Urothelium cell line (cell line): Measurements from ENCODE around the gene SORCS3.

ENCODE experiments used
- DNase-seq: peaks from one replicate; pipeline ENCODE4 v3.0.0; 2011; ENCODE audit warnings: low spot score, mixed read lengths
- FAIRE-seq: peaks from 2 replicates; lab custom pipeline; 2011; peaks lifted over from hg19 to GRCh38; lab: Jason Lieb, UNC

Gene SORCS3

DNA sequence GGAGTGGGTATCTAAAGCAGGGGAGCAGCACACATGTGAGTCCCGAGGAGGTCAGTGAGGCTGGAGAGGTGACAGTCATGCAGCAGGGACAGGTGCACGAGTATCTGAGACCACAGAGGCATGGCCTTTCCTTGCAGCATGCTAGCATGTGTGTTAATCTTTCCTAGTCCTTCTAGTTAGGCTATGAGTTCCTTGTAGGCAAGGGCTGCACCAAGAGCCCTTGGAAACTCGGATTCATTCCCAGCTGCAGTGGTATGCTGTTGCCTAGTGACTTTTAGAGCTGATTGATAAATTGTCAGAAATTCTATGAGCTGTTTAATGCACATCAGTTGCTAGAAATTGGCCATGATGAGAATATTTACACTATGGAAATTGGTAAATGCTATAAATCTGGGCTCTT lies 132.0 kb downstream of the SORCS3 start:
- DNase-seq = no peak
- no peak for FAIRE-seq

DNA sequence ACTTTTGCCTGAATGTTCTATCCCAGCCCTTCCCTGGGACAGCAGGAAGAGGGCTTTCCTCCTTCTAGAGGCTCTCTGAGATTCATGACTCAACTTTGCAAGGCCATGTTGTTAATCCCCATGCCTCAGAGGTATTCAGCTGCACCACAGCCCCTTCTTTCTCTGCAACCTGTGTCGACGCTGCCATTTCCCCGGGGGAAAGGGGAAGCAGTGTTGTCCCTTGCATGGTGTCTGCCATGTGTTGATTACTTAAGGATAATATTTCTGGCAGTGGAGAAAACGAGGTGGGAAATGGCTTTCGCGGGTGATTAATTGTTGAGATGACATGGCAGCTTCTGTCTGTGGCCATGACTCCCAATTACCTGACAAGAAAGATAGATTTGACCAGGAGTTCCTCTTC lies 133.1 kb downstream of the SORCS3 start:
- no peak for DNase-seq
- FAIRE-seq = no peak

DNA sequence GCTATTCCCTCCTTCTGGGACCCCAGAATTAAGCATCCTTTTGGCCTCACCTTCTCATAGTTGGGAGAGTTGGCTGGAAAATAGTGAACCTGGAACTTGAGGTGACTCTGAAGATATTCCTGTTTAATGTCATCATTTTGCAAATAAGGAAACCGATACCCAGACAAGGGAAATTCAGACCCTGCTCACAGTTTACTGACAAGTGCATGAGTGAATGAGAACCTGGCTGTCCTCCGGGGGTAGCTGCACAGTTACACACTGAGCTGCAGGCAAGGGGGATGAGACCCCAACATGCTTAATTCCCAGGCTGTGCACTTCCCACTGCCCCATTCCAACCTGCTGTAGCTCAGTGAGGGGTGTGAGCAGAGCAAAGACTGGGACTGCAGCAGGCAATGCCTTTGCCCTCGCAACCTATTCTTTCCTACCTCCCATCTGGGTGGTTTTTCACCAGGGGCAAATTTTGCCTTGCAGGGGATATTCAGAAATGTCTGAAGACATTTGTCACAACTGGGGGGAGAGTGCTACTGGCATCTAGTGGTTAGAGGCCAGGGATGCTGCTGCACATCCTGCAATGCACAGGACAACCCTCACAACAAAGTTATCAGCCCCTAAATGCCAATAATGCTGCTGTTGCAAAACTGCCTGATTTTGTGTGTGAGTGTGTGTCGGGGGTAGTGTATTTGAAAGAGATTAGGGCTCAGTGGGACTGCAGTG lies 136.2 kb downstream of the SORCS3 start:
- FAIRE-seq = no peak

DNA sequence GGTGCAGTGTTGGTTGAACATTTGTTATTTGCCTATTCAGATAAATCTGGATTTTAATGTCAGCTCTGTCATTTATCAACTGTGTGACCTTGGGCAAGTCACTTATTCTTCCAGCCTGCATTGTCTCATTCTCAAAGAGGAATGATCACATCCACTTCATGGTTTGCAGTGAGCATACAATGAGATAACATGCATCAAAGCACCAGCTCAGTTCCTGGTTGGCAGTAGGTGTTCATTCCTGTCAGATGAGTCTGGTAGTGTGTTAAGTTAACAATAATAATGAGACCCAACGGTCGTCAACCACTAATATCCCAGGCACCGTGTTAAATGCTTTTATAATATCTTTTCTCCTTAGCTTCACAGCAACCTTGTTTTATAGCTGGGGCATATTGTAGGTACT lies 137.3 kb downstream of the SORCS3 start:
- DNase-seq = no peak
- FAIRE-seq = no peak

More for the DNA sequence above, 136.2 kb downstream of the SORCS3 start:
- no peak for DNase-seq

DNA sequence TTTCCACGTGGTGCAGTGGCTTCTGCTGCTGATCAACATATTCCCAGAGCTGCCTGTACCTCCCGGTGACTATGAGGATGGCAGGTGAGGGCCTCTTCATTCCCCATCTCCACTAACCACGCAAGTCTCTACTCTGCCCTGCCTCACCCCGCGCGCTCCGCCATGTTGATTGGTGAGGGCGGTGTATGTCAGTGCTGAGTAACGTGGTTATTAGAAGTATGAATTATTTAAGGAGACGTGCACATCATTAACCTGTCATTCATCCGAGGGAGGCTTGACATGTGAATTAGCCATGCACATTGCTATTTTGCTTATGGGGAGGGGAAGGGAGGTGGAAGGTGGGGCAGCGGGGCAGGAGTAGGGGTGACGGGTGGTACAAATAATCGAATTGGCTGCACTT lies 138.6 kb downstream of the SORCS3 start:
- FAIRE-seq (no peak), DNase-seq (no peak)

DNA sequence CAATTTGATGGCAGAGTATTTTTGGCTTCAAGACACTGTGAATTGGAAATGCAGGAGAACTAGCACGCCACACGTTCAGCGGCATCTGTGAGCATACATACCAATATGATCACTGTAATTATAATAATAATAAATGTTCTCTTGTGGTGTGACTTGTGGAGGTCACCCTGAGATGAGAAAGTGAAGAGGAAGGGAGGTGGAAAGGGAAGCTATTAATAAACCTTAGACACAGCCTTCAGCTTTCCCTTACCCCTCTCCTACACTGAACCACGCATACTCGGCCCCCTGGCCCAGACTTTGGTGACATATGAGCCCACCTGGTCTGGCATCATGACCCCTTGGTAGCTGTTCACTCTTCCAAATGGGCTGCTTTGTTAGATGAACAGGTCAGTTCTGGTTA lies 139.1 kb downstream of the SORCS3 start:
- FAIRE-seq = no peak
- DNase-seq = no peak

DNA sequence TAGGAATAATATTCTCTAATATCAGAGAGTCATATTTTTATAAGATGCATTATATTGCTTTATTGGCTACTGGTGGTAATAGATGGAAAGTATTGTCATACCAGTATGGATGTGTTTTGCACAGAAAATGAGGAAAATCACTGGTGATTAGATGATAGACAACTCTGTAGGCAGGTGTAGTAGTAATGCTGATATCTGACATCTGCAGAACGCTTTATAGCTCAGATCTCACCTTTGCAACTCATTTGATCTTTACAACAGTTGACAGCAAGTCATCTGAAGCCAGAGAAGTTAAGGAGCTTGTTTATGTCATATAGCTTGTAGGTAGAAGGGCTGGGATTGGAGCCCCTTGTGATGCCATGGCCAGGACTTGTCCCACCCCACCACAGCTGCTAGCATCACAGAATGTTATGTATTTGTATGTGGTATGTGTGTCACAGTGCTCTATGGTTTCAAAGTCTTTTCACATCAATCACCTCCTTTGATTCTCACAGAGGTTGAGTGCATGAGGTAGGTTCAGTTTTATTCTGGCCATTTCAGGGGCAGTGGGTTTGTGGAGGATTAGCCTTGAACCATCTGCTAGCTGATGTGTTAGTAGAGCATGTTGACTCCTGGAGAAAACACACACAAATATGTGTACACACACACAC lies 140.0 kb downstream of the SORCS3 start:
- DNase-seq (no peak), FAIRE-seq (no peak)

DNA sequence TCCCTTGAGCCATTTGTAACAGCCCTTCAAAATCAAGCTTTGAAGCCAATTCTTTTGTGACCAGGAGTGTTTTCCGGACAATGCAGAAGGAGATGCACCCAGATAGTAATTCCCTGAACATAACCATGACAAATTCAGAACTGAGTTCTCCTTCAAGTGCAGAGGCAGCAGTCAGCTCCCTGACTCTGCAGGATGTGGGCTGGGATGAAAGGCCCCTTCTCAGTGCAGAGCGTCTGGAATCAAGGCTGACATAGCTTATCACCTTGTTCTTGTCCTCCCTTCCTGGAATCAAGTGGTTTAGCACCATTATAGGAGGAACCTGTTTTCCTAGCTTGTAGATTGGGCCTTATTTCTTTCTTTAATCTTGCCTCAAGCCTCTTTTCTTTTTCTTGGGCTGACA lies 143.4 kb downstream of the SORCS3 start:
- FAIRE-seq = no peak

DNA sequence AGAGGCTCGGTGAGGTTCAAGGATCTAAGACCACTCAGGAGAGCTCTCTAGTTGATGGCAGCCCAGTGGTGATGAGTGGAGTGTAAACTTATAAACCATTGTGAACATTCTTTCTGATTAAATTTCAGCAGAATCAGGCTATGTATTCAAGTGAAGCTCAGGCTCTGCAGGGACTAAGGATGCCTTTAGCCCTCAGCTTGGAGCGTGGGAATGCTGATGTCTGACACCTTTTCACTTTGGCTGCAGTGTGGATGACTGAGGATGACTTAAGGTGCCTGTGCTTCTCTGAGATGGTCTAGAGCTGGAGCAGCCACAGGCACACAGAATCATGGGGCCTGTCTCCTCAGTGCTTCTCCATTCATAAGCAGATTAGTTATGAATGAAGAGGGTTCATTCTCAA lies 150.4 kb downstream of the SORCS3 start:
- DNase-seq = no peak
- no peak for FAIRE-seq

More for the DNA sequence above, 143.4 kb downstream of the SORCS3 start:
- no peak for DNase-seq

DNA sequence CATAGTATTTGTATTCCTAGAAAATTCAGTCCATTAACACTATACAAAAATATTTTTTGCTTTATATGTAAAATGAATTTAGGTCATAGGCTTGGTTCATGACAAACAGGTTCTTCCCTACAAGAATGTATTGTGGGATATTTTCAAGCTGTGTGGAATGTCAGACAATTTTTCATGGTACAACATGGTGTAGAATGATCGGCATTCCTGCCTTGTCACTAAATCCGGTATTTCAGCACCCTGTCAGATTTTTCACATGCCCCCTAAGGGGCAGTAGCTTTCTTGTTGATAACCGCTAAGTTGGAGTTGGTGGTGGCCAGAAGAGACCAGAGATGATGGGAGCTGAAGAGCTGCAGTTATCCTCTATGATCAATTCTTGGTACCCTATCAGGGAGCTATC lies 154.3 kb downstream of the SORCS3 start:
- no peak for FAIRE-seq

DNA sequence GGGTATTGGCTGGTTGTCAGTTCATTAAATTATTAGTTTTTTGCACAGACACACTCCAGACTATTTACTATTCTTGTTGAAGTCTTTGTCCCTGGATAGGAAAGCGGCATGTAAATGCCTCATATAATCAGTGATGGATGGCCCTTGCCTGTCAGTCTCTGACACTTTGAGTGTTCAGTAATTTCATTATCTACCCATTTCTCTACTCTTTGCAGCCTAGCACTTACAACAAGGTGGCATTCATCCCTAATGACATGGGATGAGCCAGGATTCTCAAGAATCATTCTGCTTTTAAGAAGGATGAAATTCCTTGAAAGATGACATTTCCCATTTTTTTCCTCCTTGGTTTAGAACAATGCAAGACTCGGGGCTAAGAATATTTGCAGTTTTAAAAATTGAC lies 155.7 kb downstream of the SORCS3 start:
- FAIRE-seq = no peak

More for the DNA sequence above, 154.3 kb downstream of the SORCS3 start:
- no peak for DNase-seq

DNA sequence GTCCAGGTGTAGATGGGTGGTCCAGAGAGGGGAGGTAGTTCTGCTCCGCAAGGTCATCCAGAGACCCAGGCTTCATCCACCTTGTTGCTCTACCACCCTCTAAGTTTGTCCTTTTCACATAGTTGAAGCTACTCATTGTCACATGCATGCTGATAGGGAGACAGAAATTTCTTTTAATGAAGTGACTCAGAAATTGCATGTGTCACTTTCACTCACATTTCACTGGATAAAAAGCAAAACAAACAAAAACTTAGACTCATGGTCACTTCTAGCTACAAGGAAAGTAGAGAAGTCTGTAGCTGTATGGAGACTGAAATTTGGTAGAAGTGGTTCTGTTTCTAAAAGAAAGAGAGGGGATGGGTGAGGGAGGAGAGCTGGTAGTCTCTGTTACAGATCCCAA lies 161.9 kb downstream of the SORCS3 start:
- no peak for DNase-seq
- FAIRE-seq = no peak

More for the DNA sequence above, 155.7 kb downstream of the SORCS3 start:
- no peak for DNase-seq

DNA sequence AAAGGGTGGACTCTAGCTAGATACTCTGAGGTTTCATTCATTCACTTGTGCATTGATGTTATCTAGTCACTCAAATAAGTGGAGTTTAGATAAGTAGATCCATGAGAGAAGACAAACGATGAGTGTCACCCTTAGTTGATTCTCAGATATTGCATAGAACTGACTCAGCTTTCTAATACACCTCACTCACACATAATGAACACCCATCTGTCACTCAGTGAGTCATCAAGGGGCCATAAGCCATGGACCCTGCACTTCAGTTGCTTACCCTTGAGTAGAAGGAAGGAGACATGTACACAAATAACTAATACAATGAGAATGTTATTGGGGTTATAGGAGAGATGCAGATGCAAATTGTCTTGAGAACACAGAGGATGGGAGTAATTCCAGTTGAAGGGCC lies 163.8 kb downstream of the SORCS3 start:
- no peak for FAIRE-seq
- DNase-seq = no peak

DNA sequence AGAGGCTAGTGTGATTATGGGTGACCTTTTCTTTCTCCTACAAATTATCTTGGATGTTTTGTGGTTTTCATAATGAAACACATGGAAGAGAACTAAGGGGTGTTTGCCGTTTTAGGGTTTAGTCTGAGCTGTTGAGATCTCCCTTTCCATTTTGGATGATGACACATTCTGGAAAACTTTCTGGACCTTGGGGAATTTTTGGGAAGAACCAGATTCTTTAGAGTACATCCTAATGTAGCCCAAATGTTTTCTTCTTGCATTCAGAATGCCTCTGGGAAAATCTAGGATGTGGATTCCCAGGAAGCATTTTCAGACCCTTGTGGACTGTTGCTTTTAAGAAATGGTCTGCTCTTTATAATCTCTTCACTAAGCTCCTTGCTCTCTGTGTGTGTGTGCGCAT lies 165.7 kb downstream of the SORCS3 start:
- FAIRE-seq (no peak), DNase-seq (no peak)

DNA sequence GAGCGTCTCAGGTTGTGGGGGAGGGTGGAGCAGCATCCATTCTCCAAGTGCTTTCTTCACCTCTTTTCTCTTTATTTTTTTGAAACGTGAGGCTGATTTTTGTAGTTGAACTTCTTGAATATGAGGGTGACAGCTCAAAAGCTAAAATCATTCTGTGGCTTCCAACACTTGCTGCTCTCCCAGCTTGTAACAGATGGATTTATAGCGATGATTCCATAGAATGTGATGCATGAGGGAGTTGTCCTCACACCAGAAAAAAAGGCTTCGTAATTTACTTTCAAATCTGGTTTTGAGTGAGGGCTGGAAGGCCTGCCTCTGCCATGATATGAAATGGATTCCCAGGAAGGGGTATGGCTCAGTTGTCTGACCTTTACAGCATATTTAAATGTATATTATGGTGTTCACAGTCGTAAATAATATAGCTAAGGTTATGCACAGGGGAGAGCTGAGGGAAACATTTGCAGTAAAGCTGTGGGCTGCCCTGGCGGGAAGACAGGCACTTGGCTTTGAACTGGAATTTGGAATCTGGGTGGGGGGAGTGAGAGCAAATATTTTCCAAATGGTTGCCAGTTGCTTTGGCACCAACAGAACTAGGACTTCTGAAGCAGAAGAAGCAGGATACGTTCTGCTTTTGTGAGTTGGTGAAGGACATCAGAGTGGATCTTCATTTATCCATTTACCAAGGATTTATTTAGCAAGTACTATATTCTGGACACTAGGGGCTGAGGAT lies 166.7 kb downstream of the SORCS3 start:
- no peak for DNase-seq
- no peak for FAIRE-seq

DNA sequence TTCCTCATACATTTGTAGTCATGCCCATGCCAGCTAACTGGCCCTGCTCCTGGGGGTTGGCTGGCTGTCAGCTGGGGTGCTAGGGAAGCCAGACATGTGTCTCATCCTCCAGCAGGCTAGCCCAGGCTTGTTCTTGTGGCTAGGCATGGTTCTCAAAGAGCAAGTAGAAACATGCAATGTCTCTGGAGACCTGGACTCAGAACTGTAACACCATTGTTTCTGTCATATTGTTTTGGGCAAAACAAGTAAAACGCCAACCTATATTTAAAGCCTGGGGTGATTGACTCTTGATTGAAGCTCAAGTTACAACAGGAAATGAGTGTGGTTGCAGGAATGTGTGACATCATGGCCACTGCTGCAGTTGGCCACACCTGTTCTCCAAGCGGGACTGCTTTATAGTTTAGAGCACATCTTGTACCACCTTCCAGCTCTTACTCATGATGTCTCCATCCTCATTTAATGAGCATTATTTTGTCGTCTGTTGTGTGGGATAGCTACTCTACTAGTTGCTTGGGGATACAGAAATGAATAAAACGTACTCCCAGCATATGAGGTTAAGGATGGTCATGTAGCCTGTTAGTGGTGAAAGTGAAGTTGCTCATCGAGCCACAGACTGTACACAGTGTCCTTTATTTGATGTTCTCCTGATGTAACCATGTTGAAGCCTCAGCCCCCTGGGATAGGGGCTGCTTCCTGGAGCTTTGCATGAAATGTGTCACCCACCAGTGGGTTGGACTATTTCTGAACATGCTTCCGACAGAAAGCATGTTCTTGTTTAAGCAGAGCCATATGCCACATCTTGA lies 168.4 kb downstream of the SORCS3 start:
- peak; percentile 82 for DNase-seq
- FAIRE-seq = peak; percentile 92

DNA sequence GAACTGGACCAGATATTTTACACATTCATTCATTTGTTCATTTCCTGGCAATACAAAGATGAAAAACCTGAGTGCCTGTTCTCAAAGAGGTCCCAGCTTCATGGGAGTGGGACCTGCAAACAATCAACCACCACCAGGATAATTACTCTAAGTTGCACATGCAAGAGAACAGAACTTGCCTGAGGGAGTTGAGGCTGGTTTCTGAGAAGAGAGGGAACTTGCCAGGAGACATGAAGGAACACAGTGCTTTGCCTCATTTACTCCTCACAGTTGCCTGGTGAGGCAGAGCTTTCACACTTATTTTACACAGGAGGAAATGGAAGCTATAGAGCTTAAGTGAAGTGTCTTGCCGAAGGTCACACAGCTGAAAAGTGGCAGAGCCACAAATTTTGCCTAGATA lies 170.1 kb downstream of the SORCS3 start:
- no peak for DNase-seq
- no peak for FAIRE-seq

DNA sequence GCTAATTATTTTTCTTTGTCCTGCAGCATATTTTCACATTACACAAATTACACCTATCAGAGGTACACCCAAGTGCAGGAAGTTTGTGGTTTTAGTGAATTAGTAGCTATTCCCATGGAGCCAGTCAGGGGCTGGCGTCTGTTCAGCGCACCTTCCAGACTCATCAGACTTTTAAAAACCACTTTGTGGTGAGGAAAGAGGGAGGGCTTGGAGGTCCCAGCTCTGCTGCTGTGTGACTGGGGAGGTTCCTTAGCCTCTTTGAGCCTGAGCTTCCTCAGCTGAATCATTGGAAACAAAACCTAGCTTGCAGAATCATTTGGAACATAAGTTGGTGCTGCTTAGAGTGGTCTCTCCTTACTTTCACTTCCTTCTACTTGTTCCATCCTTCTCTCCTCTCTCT lies 175.4 kb downstream of the SORCS3 start:
- DNase-seq (peak; percentile 76), FAIRE-seq (no peak)

DNA sequence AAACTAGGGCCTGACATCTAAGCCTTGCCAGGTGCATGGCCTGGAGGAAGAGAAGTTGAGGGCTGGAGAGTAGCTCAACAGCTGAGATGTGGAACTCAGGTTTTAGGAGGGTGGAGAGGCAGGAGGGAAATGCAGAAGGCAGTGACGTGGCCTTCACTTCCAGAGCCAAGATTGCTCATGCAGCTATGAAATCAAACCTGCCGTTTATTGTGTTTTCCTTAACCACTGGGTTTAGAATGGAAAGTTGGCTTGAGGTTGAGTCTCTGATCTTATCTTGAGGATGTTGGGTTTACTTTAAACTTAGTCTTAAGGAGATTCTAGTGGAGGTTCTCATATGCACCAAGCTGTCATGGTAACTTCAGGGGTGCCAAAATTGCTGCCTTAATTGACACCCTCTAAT lies 178.6 kb downstream of the SORCS3 start:
- DNase-seq (no peak), FAIRE-seq (no peak)

DNA sequence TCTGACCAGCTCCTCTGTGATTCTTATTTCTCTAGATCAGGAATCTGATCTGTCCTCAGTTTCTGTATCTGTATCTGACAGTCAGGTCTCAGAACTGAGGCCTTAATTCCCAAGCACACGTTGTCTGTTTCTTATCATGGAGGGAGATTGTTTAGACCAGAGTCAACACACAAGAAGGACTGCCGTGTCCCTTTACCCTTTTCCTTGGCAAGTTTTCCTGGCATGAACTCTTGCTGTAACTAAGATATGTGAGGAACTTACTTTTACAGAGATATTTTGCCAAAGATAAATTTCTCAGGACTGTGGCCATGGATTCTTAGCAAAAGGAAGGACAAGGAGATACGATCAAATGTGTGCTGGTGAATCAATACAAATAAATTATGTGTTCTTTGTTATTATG lies 181.0 kb downstream of the SORCS3 start:
- FAIRE-seq (no peak), DNase-seq (no peak)

DNA sequence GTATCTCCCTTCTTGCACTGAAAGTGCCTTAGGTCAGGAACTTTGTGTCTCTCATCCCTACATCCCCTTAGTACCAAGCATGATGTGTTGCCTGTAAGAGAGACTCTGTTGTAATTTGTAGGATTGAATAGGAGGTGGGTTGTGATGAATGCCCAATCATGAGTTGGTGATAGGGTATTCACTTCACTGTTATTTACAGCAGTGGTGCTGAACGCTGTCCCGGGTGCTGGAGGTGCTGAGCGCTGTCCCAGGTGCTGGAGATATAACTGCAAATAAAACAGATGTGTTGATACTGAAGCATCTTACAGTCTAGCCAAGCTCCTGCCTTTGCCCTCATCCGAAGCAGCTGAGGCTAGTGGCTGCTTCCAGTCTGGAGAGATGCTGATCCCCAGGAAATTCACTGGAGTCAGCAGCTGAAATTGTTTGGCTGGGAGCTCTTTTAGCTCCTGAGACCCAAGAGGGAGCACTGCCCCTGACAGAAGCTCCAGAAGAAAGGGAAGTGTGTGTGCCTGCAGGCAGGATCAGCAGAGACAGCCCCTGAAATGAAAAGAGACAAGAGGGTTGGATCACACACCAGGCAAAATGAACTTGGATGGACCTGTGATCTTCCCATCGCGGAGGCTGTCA lies 183.4 kb downstream of the SORCS3 start:
- peak; percentile 65 for DNase-seq
- FAIRE-seq = peak; percentile 52
